K562 (cell line): ENCODE results near the gene PDGFD. TPM values are rescaled to one million over a fixed set of nuclear protein-coding genes. Genes with fewer than 3 reads are reported as not detected.
A peak's percentile ranks its signal among the peaks of the same experiment; 100 is the strongest.

Experiments used
- ATAC-seq: fragments of 200-7000 bp; cut with Tn5 transposase; 3 replicates; pipeline ENCODE4 v1.9.1; 2020; ENCODE audit warnings: moderate library complexity
- BruUV-seq: library from RNA; stranded (reverse); fragments of 400-500 nt; replicated peaks from 2 replicates; lab custom pipeline; 2021; lab: Mats Ljungman, UMichigan
- CTCF ChIA-PET: fragments of 300-600 bp; formaldehyde crosslinking; extraction: SDS; loops from one replicate; lab custom pipeline; 2021; ENCODE audit warnings: low intra/inter-chr PET ratio; lab: Yijun Ruan, JAX
- POLR2A ChIA-PET: fragments of 300-600, 350-650 bp; sonication (Branson Sonifier 250); formaldehyde crosslinking; extraction: SDS; loops from one replicate; lab custom pipeline; 2021; ENCODE audit warnings: antibody characterized with exemption, inconsistent platforms; lab: Yijun Ruan, JAX
- DNase-seq, 4 experiments: peaks; one replicate each; pipeline versions ENCODE4 v3.0.0 to v3.0.0-alpha.2; 2011 to 2018; ENCODE audit warnings: low spot score in 3 of 4, mixed read lengths in 3 of 4; ENCODE audit errors: extremely low read depth in 1 of 4
- FAIRE-seq: peaks from 2 replicates; lab custom pipeline; 2011; peaks lifted over from hg19 to GRCh38; lab: Jason Lieb, UNC
- H2AFZ ChIP-seq: 2 replicates; pipeline ENCODE4 v1.6.0; 2011; ENCODE audit warnings: low read depth, low read length, control low read depth, inconsistent platforms
- H3K27ac ChIP-seq: fragments of 200-600 bp; 3 replicates; pipeline ENCODE4 v1.8.0; 2011; ENCODE audit warnings: low read depth, mild to moderate bottlenecking, control low read depth, inconsistent platforms, low read length, moderate library complexity, mixed read lengths; ENCODE audit errors: extremely low read depth
- H3K27me3 ChIP-seq, 2 experiments: fragments of 300-600 bp in 1 of 2; 2 replicates in 1 of 2; 3 replicates in 1 of 2; pipeline versions ENCODE4 v1.6.0 to v1.8.0; 2011; ENCODE audit warnings: inconsistent platforms in 2 of 2, low read length in 2 of 2, mild to moderate bottlenecking in 1 of 2, mixed read lengths in 1 of 2, moderate library complexity in 1 of 2; ENCODE audit not compliant: control insufficient read depth in 2 of 2, insufficient read depth in 2 of 2
- H3K36me3 ChIP-seq: fragments of 300-600 bp; 3 replicates; pipeline ENCODE4 v1.8.0; 2011; ENCODE audit warnings: mild to moderate bottlenecking, low read length, inconsistent platforms; ENCODE audit not compliant: control insufficient read depth, insufficient read depth
- H3K4me1 ChIP-seq, 2 experiments: fragments of 200-600 bp in 1 of 2; replicated peaks in 1 of 2; 2 replicates in 1 of 2; 3 replicates in 1 of 2; pipeline versions ENCODE4 v1.5.1 to v1.8.0; 2011; ENCODE audit warnings: inconsistent platforms in 2 of 2, low read length in 2 of 2, mild to moderate bottlenecking in 1 of 2, mixed read lengths in 1 of 2, moderate library complexity in 1 of 2; ENCODE audit not compliant: control insufficient read depth in 2 of 2, insufficient read depth in 2 of 2
- H3K4me2 ChIP-seq: 2 replicates; pipeline ENCODE4 v1.6.1; 2011; ENCODE audit warnings: low read length, control low read depth, inconsistent platforms, mixed read lengths; ENCODE audit not compliant: insufficient read depth
- H3K4me3 ChIP-seq: fragments of 200-600 bp; sonication (generic), shearing (Covaris generic); 2 replicates; pipeline ENCODE4 v1.5.1; 2016; ENCODE audit warnings: control low read depth, inconsistent platforms
- H3K79me2 ChIP-seq: fragments of 200-600 bp; 3 replicates; pipeline ENCODE4 v1.8.0; 2011; ENCODE audit warnings: low read length, inconsistent platforms; ENCODE audit not compliant: control insufficient read depth, insufficient read depth
- H3K9ac ChIP-seq, 2 experiments: 2 replicates each; pipeline versions ENCODE4 v1.6.0 to v1.6.1; 2011; ENCODE audit warnings: low read depth in 2 of 2, low read length in 2 of 2, control low read depth in 1 of 2, inconsistent platforms in 1 of 2, mild to moderate bottlenecking in 1 of 2, mixed read lengths in 1 of 2; ENCODE audit not compliant: insufficient read depth in 1 of 2
- H3K9me1 ChIP-seq: one replicate; pipeline ENCODE4 v1.6.0; 2011; ENCODE audit warnings: inconsistent platforms, mild to moderate bottlenecking, low read length, moderate library complexity; ENCODE audit not compliant: control insufficient read depth, insufficient read depth
- H3K9me3 ChIP-seq: replicated peaks from 2 replicates; pipeline ENCODE4 v1.5.1; 2011; ENCODE audit warnings: low read depth, low read length, inconsistent platforms; ENCODE audit not compliant: control insufficient read depth, insufficient read depth
- H4K20me1 ChIP-seq: replicated peaks from 2 replicates; pipeline ENCODE4 v1.6.1; 2011; ENCODE audit warnings: low read length, inconsistent platforms, mixed read lengths; ENCODE audit not compliant: control insufficient read depth, insufficient read depth
- C11orf30 ChIP-seq: fragments of 450-650 bp; IDR thresholded peaks from 2 replicates; pipeline ENCODE4 v1.6.1; 2016; ENCODE audit warnings: low read depth, mild to moderate bottlenecking
- CEBPG ChIP-seq, 3 experiments: fragments of 200-800 bp in 1 of 3; sonication (Bioruptor generic) in 1 of 3; sonication (generic) in 1 of 3; formaldehyde crosslinking in 1 of 3; IDR thresholded peaks in 2 of 3; conservative IDR thresholded peaks in 1 of 3; 2 replicates each; pipeline versions ENCODE4 v1.6.1 to v1.8.0; 2016 to 2022; ENCODE audit warnings: missing compliant biosample characterization in 2 of 3, missing genetic modification characterization in 2 of 3, mild to moderate bottlenecking in 1 of 3, missing genetic modification reagents in 1 of 3
- GTF2F1 ChIP-seq: IDR thresholded peaks from 2 replicates; pipeline ENCODE4 v1.6.1; 2011; ENCODE audit warnings: low read depth, low read length, improper control_type of control experiment
- MTA1 ChIP-seq: fragments of 450-650 bp; IDR thresholded peaks from 2 replicates; pipeline ENCODE4 v1.6.1; 2017; ENCODE audit warnings: borderline replicate concordance
- PHF8 ChIP-seq: fragments of 200-600 bp; sonication (generic); IDR thresholded peaks from 2 replicates; pipeline ENCODE4 v1.6.1; 2012; ENCODE audit warnings: mixed run types, mild to moderate bottlenecking, inconsistent platforms, low read length, moderate library complexity, borderline replicate concordance
- RFX7 ChIP-seq: fragments of 250-450 bp; sonication (Bioruptor Pico); IDR thresholded peaks from 2 replicates; pipeline ENCODE4 v1.5.1; 2021; ENCODE audit warnings: mild to moderate bottlenecking
- TAF1 ChIP-seq: IDR thresholded peaks from 2 replicates; pipeline ENCODE4 v1.6.1; 2011; ENCODE audit warnings: mild to moderate bottlenecking, low read length, moderate library complexity; ENCODE audit not compliant: insufficient read depth, control insufficient read depth, severe bottlenecking; ENCODE audit errors: extremely low read depth
- TBP ChIP-seq: optimal IDR thresholded peaks from 2 replicates; pipeline ENCODE3; 2011; ENCODE audit warnings: low read depth, low read length, improper control_type of control experiment
- ZNF511 ChIP-seq: sonication (generic); formaldehyde crosslinking; IDR thresholded peaks from 2 replicates; pipeline ENCODE4 v1.8.0; 2022; ENCODE audit warnings: mild to moderate bottlenecking, missing genetic modification reagents
- WGBS: fragments of 100-300 bp; shearing (Covaris generic); methylation state at CpG from one replicate; pipeline ENCODE4 v1.1.6; 2016; ENCODE audit warnings: low coverage, mixed read lengths; ENCODE audit not compliant: insufficient coverage; ENCODE audit errors: missing lambda C conversion rate; 5-methylcytosine and 5-hydroxymethylcytosine counted together
- in situ Hi-C: fragments of 300-500 bp; cut with MboI; formaldehyde crosslinking; loops from 4 replicates; pipeline ENCODE4 v1.15.0; 2018; ENCODE audit warnings: inconsistent platforms, mixed read lengths
- intact Hi-C: fragments of 100-400 bp; cut with micrococcal nuclease; formaldehyde crosslinking; loops from 2 replicates; pipeline ENCODE4 v1.14.2; 2022
- polyA plus RNA-seq, 8 experiments: library from polyadenylated mRNA; depleted of rRNA in 4 of 8; stranded (reverse) in 5 of 8; unstranded in 3 of 8; fragments of >200 nt; fragmentation: Nextera tagmentation in 2 of 8; fragmentation: Illumina TruSeq in 1 of 8; extraction: Ambion mirVana in 2 of 8; extraction: Trizol in 1 of 8; gene quantifications; 2 replicates each; pipeline versions ENCODE4 v1.2.1 to v1.2.3, GENCODE V29; 2011 to 2014; ENCODE audit warnings: inconsistent platforms in 1 of 8, missing spikeins in 1 of 8
- total RNA-seq, 7 experiments: library from RNA; depleted of rRNA in 6 of 7; stranded (reverse); fragments of >200 nt in 6 of 7; fragmentation: Illumina TruSeq in 2 of 7; extraction: Trizol in 2 of 7; gene quantifications; 2 replicates each; pipeline versions ENCODE4 v1.2.1 to v1.2.3, GENCODE V29; 2011 to 2021; ENCODE audit warnings: low replicate concordance in 1 of 7

Gene PDGFD
- total and polyA plus RNA-seq, 9 of the 15 experiments (the other 6 are each of a cell fraction or from before 2014, with no cell fraction given), result 0.11 TPM; not detected in 8

GRCh38 chr11:104093426-104094280 is 70.3 kb downstream of the PDGFD start:
- CTCF ChIA-PET, result no interaction called here
- H3K9ac ChIP-seq, result no peak overlapping the region
- H3K79me2 ChIP-seq, result no peaks in the 10 kb centered on the region
- BruUV-seq, result no TSS peak
- TF ChIP-seq CEBPG (CRISPR knock-in tag; IDR thresholded peaks at IDR 0.05) (no peak), CEBPG (tag; conservative IDR thresholded peaks at IDR 0.05 in 1 of 2, IDR thresholded peaks at IDR 0.05 in 1 of 2) (peak in 1 of 2 experiments; percentile 46; a peak in 1 of 4 replicates), GTF2F1 (no peak)
- DNase-seq (no peak), ATAC-seq (no peak), FAIRE-seq (no peak)
- no peaks in the 10 kb centered on the region for H4K20me1 ChIP-seq
- POLR2A ChIA-PET, result no interaction called here
- H3K9me3 ChIP-seq, result no peaks in the 10 kb centered on the region
- no peaks in the 10 kb centered on the region for H3K27me3 ChIP-seq
- in situ Hi-C loops, result no loop called here
- no peaks in the 10 kb centered on the region for H3K9me1 ChIP-seq
- no peak overlapping the region for H3K27ac ChIP-seq
- H3K4me2 ChIP-seq, result no peak overlapping the region
- no peak overlapping the region for H2AFZ ChIP-seq
- no peaks in the 10 kb centered on the region for H3K4me1 ChIP-seq
- intact Hi-C loops, result no loop called here
- H3K36me3 ChIP-seq, result no peaks in the 10 kb centered on the region
- H3K4me3 ChIP-seq, result no peak overlapping the region
- 2% methylated on average over 5 of the region's 5 CpGs for WGBS

- Histone ChIP-seq H3K9me1 (no peaks in the 10 kb centered on the region), H3K36me3 (no peaks in the 10 kb centered on the region), H3K79me2 (no peaks in the 10 kb centered on the region), H3K9me3 (no peaks in the 10 kb centered on the region), H3K27ac (no peak overlapping the region), H2AFZ (no peak overlapping the region), H3K4me2 (no peak overlapping the region), H4K20me1 (no peaks in the 10 kb centered on the region), H3K4me1 (no peaks in the 10 kb centered on the region), H3K9ac (no peak overlapping the region), H3K4me3 (no peak overlapping the region), H3K27me3 (no peaks in the 10 kb centered on the region)
- POLR2A ChIA-PET, result no interaction called here
- BruUV-seq, result no TSS peak
- DNase-seq, result no peak
- ATAC-seq, result no peak
- CTCF ChIA-PET, result no interaction called here
- intact Hi-C loops, result no loop called here
- no peak for FAIRE-seq
- WGBS, result 0% methylated on average over 2 of the region's 2 CpGs
- in situ Hi-C loops, result no loop called here
- no peak for TF ChIP-seq TAF1
- TF ChIP-seq TBP, result no peak
- TF ChIP-seq RFX7 (CRISPR knock-in tag), result no peak
- no peak for TF ChIP-seq PHF8
- TF ChIP-seq C11orf30, result no peak
- TF ChIP-seq ZNF511 (CRISPR knock-in tag), result no peak
- TF ChIP-seq MTA1, result no peak
Measured at GRCh38 chr11:104092744-104093143, 71.2 kb downstream of the PDGFD start.
